ENCODE data around the gene MMP11.

The MMP11 gene

DNA sequence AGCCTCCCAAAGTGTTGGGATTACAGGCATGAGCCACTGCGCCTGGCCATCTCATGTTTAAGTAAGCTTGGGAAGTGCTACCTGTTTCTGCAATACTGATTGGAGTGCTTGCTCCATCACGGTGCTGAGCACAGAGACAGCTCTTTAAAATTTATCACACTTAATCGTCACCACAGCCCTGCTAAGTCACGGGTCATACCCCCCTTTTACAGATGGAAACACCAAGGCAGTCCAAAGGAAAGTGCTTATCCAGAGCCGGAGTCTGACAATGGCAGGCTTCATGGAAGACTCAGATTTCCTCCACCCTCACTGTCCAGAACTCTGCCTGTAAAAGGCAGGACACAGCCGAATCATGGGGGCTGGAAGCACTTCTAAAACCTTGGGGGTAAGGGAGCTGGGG lies 12.6 kb upstream of the MMP11 start:
- DNase-seq, result no peak

DNA sequence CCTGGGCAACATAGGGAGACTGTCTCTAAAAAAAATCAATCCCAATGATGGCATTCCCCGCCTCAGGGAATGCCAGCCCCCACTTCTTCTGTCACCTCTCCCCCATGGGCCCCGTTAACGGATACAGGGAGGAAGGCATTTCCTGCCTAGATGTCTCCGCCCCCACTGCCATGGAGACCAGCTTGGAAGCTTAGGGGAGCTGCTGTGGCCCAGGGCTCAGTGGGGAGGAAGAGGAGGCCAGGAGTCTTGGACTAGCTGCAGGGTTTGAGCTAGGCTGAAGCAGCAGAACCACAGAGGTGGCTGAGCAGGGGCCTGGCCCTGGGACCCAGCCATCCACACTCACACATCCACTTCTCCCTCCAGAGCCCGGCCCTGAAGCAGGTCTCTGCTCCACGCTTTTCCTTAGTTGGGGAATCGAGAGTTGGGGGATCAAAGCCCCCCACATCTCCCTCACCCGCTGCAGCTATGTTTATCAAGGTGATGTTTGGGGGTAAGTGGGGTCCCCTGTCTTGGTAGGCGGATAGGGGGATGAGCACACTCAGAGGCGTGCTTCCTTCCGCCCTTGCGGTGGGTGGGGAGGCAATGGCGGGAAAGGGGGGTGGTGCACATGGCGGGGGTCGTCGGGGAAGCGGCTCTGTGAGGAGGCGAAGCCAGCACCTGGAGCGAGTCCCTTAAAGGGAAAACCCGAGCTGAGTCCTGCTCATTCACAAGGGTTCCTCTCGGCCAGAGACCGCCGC lies 9.6 kb upstream of the MMP11 start, which contains the start of gene C22orf15:
TSS of gene C22orf15 (plus strand) at position 149 of the 737 bp plus-strand sequence. CDS start at position 466, 317 bp downstream.
- no peak for DNase-seq

DNA sequence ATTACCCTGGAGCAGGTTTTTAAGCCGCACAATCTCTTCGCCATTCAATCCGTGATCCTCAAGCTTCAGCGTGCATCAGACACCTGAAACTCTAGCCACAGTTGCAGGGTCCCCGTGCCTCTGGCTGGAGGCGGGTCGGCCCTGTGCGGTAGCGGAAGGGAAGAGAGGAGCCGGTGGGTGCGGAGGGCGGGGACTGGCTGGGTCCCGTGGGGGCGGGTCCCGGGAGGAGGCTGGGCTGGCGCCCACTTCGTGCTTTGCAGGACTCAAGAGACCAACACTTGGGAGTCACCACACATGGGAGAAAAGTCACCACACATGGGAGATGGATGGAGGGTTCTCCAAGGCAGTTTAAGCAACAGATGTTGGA lies 9.1 kb upstream of the MMP11 start:
- peak; percentile 45 for DNase-seq

DNA sequence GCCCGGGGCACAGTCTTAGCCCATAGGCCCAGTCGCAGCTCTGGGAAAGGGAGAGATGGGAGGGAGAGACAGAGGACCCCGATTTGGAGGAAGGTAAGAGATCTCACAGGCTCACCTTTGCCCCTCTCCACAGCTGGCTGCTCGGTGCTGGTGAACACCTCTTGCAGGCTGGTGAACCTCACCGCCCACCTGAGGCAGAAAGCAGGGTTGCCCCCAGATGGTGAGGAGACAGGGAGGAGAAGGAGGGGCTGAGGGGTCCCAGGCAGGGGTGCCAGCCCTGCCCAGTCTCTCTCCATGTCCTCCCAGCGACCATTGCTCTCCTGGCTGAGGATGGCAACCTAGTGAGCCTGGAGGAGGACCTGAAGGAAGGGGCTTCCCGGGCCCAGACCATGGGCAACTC lies 8.7 kb upstream of the MMP11 start:
- no peak for DNase-seq

DNA sequence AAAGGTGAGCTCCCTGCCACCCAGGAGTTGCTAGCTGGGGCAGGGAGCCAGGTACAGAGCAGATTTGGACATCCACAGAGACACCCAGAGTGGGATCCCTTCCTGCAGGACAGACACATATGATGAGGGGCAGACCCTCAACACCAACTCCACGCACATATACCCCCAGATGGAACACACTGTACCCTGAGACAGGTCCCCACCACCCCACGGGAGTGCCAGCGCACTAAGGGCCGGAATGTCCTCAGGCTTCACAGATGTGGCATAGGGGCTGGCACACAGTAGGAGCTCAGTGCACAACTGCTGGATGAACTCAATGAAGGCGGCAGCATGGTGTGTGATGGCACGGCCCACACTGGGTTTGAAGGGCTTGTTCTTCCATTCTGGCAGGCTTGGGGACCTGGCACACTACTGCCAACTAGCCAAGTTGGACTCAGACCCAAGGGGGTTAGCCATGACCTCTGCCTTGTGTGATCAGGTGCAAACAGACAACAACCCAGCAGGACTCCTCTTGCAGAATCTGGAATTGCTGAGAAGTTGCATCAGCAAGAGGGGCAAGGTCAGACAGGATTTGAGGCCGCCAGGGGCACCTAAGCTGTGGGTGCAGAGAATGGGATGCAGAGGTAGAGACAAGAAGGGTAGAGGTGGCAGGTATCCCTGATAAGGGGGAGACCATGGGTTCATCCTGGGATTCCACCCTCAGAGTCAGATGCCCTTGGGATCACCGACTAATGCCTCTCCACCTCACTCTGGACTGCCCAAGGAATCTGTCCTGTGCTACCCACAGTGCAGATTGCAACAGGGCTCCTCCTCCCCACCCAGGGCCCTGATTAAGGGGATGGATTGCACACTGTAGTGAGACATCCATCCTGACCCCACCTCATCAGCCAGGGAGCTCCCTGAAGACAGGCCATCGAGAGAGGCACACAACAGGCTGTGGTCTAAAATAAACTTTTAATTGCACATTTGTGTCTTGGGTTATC lies 7.5 kb upstream of the MMP11 start:
- DNase-seq, result no peak

DNA sequence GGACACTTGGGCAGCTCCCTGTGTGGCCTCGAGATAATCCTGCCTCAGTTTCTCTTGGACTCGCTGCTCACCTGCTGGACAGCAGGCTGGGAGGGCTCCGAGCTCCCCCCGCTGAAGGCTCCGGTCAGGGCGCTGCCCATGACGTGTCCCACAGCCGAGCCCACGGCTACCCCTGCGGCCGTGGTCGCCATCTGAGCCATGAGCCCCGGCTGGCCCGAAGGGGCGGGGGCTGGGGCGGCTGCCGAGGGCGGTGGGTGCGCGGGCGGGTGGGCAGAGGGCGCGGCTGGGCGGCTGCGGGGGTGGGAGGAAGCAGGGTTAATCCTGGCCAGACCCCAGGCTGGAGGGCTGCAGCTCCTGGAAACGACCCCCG lies 5.4 kb upstream of the MMP11 start:
- no peak for DNase-seq

DNA sequence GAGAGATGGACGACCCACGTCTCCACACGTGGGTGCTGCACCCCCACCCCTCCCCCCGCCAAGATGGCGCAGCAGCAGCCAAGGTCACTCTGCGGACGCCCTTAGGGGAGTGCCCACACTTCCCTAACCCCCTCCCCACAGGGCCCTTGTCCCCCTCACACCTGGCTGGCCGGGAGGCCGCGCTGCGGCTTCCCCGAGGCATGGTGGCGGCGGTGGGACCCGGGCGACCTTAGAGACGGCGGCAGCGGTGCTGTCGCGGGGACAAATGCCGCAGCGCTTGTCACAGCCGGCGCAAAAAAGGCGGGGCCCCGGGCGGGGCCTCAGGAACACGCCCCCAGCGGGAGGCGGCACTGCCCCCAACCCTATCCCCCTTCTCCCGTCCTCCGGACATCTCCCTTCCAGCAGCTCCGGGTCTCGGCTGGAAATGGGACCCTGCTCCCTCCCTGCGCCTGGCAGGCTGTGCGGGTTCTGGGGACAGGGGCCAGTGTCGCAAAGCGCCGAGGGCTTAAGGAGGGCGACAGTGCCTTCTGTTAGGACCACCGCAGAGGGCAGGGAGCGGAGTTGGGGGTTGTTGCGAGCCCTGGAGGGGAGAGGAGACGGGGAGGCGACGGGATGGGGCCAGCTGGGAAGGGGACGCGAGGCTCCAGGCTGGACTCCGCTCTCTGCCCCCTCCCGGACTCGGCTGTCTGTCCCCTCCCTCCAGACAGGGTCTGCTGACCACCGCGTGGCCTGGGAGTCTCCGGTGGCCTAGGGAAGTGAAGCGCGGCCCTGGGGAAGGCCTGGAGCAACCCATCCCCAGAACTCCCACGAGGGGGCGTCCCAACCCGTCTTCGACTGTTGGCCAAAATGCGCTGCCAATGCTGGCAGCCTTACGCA lies 4.7 kb upstream of the MMP11 start, which contains the start of gene CHCHD10:
TSS of gene CHCHD10 (minus strand) at position 300 of the 876 bp plus-strand sequence. CDS start at position 202, 98 bp downstream.
- DNase-seq, result peak; percentile 64

DNA sequence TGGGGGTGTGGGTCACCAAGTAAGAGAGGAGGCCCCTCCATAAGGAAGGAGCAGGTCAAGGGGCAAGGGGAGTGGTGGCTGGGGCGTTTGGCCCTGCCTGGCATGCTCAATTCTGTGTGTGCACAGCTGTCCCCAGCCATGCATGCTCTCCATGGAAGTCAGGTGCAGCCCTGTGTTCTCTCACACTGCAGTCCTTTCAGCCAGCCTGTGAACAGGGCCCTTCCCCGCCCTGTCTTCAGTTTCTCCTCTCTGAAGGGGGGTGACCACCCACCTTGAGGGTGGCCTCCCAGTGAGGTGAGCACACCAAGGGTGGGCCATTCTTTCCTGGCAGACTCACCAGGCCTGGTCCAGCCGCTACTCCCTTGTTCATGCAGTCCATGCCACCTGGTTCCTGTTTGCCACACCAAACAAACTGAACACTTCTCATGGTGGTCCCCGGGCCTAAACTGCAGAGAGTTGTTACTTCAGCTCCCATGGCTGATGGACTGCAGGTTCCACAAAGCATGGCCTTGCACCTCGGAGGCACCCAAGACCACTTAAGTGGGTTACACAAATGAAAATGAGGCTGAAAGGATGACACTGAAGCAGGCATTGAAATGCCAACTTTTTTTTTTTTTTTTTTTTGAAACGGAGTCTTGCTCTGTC lies 3.2 kb upstream of the MMP11 start:
- DNase-seq, result no peak

DNA sequence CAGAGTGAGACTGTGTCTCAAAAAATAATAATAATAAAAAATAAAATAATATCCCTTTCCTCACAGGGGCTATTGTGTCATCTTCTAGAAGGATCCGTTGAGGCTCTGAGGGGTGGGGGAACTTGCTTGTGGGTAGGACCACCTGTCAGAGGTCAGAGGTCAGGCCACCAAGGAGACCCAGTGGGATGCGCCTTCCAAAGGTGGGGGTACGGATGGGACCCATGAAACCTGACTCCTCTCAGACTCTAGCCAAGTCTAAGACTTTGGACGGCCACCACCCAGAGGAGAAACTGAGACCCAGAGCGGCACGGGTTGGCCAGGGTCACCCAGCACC lies 367 bp upstream of the MMP11 start:
- no peak for DNase-seq

DNA sequence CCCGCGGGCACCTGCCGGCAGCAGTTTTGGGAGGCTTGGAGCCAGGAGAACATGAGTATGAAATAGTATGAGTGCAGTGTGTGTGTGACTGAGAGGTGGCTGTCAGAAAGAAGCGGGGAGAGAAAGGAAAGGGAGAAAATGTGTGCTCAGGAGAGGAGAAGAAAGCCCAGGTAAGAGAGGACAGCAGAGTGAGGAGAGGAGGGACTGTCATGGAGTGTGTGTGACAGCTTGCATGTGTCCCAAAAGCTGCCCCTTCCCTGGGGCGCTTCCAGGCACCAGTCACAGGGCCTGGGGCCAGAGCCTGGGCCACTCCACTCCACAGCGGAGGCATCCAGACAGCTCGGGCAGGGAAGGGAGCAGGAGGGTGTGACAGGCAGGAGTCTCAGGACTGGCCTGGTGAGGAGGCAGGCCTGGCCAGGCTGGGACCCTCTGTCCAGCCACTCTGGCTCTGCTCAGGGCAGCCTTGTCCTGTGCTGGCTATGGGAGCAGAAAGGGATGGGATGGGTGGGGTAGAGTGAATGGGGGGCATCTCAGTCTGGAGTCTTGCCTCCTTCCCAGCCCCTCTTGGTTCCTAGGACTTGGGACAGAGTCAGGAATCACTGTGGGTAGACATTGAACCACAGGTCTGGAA lies 949 bp downstream of the MMP11 start:
- DNase-seq, result no peak

DNA sequence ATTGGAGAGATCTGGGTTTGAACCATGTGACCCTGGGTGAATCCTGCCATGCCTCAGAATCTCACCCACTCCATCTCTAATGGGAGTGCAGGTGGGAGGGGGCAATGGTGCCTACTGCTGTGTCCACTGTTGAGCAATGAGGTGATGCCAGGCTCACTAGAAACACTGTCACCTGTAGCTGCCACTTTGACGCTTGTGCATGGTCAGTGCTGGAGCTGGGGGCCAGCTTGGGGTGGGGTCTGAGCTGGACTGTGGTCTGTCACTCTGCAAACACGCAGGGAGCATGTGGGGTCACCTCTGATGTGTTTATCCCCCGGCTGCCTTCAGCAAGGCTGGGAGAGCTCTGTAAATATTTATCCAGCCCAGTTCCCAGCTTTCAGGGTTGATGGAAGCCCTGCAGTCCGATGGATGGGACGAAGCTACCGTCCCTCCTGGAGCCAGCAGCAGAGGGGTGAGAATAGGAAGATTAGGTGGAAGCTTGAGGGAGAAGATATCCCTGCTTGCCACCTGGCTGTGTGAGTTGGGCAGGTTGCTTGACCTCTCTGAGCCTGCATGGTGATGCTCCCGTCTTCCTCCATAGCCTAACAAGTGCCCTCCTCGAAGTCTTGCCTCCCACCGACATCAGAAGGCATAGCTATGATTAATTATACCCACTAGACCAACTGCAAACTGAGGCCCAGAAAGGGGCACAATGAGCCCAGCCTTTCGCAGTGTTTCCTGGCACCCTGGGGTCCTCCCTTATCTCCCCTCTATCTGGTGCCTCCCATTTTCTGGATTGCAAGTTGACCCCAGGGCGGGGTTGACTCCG lies 1.7 kb downstream of the MMP11 start:
- DNase-seq, result no peak

DNA sequence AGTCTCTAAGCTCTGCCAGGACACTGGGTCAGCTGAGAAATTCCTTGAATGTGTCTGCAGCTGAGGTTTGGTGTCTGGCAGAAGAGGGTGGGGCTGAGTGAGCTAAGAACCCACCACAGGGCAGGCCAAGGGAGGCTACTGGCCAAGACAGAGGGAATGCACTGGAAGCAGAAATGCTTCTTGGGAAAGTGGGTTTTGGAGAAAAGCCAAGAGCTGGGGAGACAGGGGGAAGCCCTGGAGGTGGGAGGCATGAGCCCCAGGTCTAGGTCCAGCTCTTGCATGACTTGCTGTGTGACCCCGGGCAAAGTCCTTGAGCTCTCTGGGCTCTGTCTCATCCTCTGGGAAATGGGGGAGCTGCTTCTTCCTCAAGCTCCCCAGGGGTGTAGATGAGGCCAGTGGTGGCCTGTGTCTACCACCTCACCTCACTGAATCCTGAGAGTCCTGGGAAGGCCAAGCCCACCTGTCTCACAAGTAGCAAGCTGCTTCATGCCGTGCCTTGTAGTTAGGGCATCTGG lies 2.3 kb downstream of the MMP11 start:
- no peak for DNase-seq

DNA sequence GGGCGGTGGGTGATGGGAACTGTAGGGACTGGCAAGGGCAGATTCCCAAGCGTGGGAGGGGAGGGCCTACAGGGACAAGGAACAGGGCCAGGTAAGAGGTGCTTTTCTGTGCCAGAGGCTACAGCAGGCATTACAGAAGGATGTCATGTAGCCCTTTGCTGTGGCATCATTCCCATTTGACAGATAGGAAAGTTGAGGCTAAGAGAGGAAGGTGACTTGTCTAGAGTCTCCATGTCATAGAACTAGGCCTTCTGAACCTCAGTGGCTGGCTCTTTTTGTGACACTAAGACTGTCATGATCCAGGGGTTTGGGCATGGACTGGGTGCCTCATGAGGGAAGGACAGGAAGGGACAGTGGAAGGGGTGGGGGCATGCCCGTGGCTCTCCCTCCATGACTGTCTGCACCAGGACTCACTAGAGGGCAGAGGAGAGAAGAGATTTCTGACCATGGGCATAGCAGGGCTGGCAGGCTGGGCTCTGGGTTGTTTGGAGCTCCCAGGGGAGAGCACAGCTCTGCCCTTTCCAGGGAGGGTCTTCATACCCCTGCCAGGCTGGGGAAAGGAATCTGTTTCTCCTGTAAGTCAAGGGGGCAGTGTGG lies 3.2 kb downstream of the MMP11 start:
- no peak for DNase-seq

DNA sequence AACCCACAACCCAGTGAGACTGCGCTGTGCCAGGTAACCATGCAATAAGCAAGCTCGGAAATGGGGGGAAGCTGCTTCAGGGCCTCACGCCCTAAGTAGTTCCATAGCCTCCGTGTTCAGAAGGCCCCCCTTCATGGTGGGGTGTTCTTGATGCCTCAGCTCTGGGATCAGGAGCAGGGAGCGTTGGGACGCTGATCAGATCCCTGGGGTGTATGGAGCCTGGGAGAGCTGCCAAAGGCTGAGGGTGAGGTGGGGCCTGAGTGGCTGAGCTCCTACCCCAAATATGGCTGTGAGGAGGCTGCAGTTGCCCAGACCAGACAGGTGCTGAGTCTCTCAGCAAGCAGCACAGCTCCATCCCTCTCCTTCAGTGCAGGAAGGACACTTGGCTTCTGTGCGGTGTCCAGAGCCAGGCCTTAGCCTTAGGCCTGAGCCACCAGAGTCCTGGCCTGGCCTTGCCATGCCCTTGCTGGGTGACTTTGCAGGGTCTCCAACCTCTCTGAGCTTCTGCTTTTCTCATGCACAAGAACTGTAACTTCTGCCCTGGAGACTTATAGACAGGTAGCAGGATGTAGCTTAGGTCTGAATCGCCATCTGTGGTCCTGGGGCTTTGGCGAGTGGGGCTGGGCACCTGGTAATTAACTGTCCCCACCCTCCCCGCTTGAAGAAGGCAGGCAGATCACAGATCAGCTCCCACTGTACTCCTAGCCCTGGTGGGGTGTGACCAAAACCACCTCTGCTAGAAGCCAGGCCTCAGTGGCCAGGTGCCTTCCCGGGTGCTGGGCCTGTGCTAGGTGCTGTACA lies 5.3 kb downstream of the MMP11 start:
- no peak for DNase-seq

DNA sequence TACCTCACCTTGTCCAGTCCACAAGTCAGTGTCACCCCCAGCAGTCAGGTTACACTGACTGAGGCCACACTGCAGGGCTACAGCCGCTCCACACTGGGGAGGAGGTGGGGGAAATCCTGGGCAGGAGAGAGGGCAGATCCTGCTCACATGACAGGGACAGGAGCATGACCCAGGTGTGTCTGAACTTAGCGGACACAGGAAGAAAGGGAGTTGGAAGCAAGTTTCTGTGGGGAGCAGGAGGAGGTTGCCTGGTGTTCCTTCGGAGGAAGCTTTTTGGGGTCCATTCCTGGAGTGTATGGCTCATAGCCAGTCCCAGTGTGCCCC lies 5.9 kb downstream of the MMP11 start:
- DNase-seq, result no peak

DNA sequence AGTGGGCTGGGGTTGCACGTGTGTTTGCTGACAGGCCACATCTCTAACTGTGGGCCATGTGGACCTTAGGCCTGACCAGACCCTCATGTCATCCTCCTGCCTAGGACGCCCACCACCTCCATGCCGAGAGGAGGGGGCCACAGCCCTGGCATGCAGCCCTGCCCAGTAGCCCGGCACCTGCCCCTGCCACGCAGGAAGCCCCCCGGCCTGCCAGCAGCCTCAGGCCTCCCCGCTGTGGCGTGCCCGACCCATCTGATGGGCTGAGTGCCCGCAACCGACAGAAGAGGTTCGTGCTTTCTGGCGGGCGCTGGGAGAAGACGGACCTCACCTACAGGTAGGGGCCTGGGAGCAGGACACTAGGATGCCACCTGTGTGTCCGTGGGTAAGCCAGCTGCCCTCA lies 6.4 kb downstream of the MMP11 start:
- DNase-seq, result no peak

DNA sequence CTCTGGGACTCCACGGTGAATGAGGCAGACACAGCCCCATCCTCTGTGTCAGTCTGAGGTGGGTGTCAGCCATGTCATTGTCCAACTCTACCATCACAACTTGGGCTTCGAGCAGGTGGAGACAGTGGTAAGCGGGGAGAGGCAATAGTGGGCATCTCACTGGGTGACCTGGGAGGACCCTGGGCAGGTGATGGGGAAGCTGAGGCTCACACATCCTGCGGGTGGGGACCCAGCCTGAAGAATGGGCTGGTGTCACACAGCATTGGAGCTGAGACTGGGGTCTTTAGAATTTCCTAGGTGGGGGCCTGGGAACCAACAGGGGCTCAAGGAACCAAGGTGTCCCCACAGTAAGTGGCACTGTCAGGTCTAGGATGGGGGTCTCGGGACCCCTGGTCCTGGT lies 7.1 kb downstream of the MMP11 start:
- DNase-seq, result no peak

DNA sequence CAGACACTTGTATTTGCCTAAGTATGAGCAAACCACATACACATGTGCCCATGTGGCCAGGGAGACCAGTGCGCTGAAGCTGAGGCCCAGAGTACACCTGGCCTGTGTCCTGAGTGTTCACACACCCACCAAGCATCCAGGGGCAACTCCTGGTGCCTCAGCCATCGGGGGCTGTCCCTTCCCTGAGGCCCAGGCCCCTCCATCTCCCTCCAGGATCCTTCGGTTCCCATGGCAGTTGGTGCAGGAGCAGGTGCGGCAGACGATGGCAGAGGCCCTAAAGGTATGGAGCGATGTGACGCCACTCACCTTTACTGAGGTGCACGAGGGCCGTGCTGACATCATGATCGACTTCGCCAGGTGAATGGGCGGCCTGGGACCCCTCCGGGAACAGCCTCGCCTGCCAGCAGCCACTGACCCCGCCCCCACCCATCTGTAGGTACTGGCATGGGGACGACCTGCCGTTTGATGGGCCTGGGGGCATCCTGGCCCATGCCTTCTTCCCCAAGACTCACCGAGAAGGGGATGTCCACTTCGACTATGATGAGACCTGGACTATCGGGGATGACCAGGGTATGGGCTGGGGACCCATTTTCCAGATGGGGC lies 7.6 kb downstream of the MMP11 start:
- no peak for DNase-seq

DNA sequence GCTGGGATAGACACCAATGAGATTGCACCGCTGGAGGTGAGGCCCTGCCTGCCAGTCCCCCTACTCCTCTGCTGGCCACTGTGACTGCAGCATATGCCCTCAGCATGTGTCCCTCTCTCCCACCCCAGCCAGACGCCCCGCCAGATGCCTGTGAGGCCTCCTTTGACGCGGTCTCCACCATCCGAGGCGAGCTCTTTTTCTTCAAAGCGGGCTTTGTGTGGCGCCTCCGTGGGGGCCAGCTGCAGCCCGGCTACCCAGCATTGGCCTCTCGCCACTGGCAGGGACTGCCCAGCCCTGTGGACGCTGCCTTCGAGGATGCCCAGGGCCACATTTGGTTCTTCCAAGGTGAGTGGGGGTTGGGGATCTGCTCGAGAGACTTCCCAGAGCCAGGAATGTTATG lies 8.4 kb downstream of the MMP11 start:
- DNase-seq, result no peak
